ENCODE measurements around the gene NEO1. TPM values are rescaled to one million over a fixed set of nuclear protein-coding genes. Genes with fewer than 3 reads are reported as not detected.

NEO1 gene
- polyA plus RNA-seq, 2 of the 4 experiments (the other 2 are of a cell fraction) = 29.1 to 30.3 TPM

GRCh38 chr15:73052653-73053397, 562 bp downstream of the NEO1 start:
- ChIA-PET CTCF (interaction anchor here (0.9 to 1.5 kb wide), 10 partner anchors 10 to 266 kb away, joined by 3 to 6 read pairs (median 4); no protein-coding TSS in a partner anchor), POLR2A (interaction anchor here (1.0 kb wide), 1 partner anchor 28 kb away, joined by 4 read pairs; no protein-coding TSS in a partner anchor)
- Histone ChIP-seq H3K9me3 (no peaks in the 10 kb centered on the region), H3K4me2 (peak overlapping the region; percentile 92), H3K27ac (peak overlapping the region; percentile 88 to 91), H3K4me1 (peaks cover 13% of the 10 kb centered on the region), H3K4me3 (peak overlapping the region; percentile 89)
- TF ChIP-seq HOXA7 (CRISPR knock-in tag; IDR thresholded peaks at IDR 0.05) (no peak), KDM5A (IDR thresholded peaks at IDR 0.05) (no peak), SMC3 (IDR thresholded peaks at IDR 0.05) (0 out of 3 replicates have a peak, but pooled peaks have one; percentile 11), RAD21 (conservative IDR thresholded peaks at IDR 0.05 in 1 of 2, IDR thresholded peaks at IDR 0.05 in 1 of 2) (peak; percentile 22 to 47; a peak in 4 of 5 replicates), CTCF (IDR thresholded peaks at IDR 0.05) (peak; percentile 42), RFX5 (IDR thresholded peaks at IDR 0.05) (0 out of 2 replicates have a peak, but pooled peaks have one; percentile 17), REST (IDR thresholded peaks at IDR 0.05) (peak; percentile 67), MAX (IDR thresholded peaks at IDR 0.05) (no peak), CHD2 (IDR thresholded peaks at IDR 0.05; ENCODE audit: low read length, partially characterized antibody) (peak; percentile 74)
- 2% methylated on average over 55 of the region's 61 CpGs for WGBS (ENCODE audit: missing lambda C conversion rate)
- ATAC-seq (peak; percentile 62 to 68), DNase-seq (ENCODE audit: low read depth in 1 of 2, low spot score in 1 of 2) (peak; percentile 62 to 81), FAIRE-seq (no peak)

- FAIRE-seq = no peak
- H3K27ac ChIP-seq = peak overlapping the region; percentile 88 to 91
- H3K4me3 ChIP-seq = peak overlapping the region; percentile 89
- TF ChIP-seq EHMT2 (IDR thresholded peaks at IDR 0.05; ENCODE audit: low read depth) (no peak), HOXA7 (CRISPR knock-in tag; IDR thresholded peaks at IDR 0.05) (no peak), E2F6 (IDR thresholded peaks at IDR 0.05; ENCODE audit: borderline replicate concordance, low read depth) (no peak)
- no peak for ATAC-seq
- H3K4me2 ChIP-seq = peak overlapping the region; percentile 92
- peaks cover 13% of the 10 kb centered on the region for H3K4me1 ChIP-seq
- ChIA-PET CTCF (interaction anchor here (0.9 to 1.5 kb wide), 8 partner anchors 10 to 267 kb away, joined by 3 to 6 read pairs (median 4); no protein-coding TSS in a partner anchor), POLR2A (no interaction called here)
- no peak for DNase-seq (ENCODE audit: low read depth in 1 of 2, low spot score in 1 of 2)
- H3K9me3 ChIP-seq = no peaks in the 10 kb centered on the region
- WGBS (ENCODE audit: missing lambda C conversion rate) = 25% methylated on average over 8 of the region's 8 CpGs
These were observed 1.1 kb downstream of the NEO1 start for GRCh38 chr15:73053398-73053723.

GRCh38 chr15:73054417-73054953, 2.2 kb downstream of the NEO1 start:
- POLR2A ChIA-PET = no interaction called here
- WGBS (ENCODE audit: missing lambda C conversion rate) = 88% methylated on average over 6 of the region's 6 CpGs
- ATAC-seq (no peak), DNase-seq (ENCODE audit: low read depth in 1 of 2, low spot score in 1 of 2) (no peak), FAIRE-seq (no peak)
- Histone ChIP-seq H3K4me2 (no peak overlapping the region), H3K4me1 (peaks cover 13% of the 10 kb centered on the region), H3K9me3 (no peaks in the 10 kb centered on the region), H3K27ac (no peak overlapping the region), H3K4me3 (no peak overlapping the region)
- no peak for TF ChIP-seq HOXB13 (CRISPR knock-in tag; IDR thresholded peaks at IDR 0.05; ENCODE audit: low read depth)
- no peak for TF ChIP-seq NPAS2 (CRISPR knock-in tag; IDR thresholded peaks at IDR 0.05; ENCODE audit: borderline replicate concordance)
- TF ChIP-seq NFE2L2 (conservative IDR thresholded peaks at IDR 0.05; ENCODE audit: low read length) = no peak
- CTCF ChIA-PET = interaction anchor here (1.1 kb wide), 1 partner anchor 18 kb away, joined by 3 read pairs; no protein-coding TSS in a partner anchor
